HG02610 (cell line): ENCODE data around the gene NXPE1.

Experiments used
- ATAC-seq: cut with Tn5 transposase; IDR thresholded peaks from one replicate; pipeline ENCODE4 v1.9.1; 2021; ENCODE audit warnings: mild to moderate bottlenecking, moderate library complexity; ENCODE audit not compliant: unreplicated experiment

NXPE1 gene

GRCh38 chr11:114563077-114563476, 3.4 kb upstream of the NXPE1 start:
- ATAC-seq, result no peak

- ATAC-seq, result no peak
These were observed 2.7 kb upstream of the NXPE1 start for GRCh38 chr11:114562166-114562916.

GRCh38 chr11:114556135-114556534, 3.5 kb downstream of the NXPE1 start:
- ATAC-seq, result no peak

- no peak for ATAC-seq
These were observed 6.0 kb downstream of the NXPE1 start for GRCh38 chr11:114553642-114554041.

GRCh38 chr11:114551060-114551459, 8.6 kb downstream of the NXPE1 start:
- no peak for ATAC-seq

- no peak for ATAC-seq
These were observed 34.0 kb downstream of the NXPE1 start for GRCh38 chr11:114525682-114526081.

GRCh38 chr11:114524122-114524521, 35.6 kb downstream of the NXPE1 start:
- ATAC-seq, result no peak

- ATAC-seq, result no peak
These were observed 36.9 kb downstream of the NXPE1 start for GRCh38 chr11:114522818-114523217.

- ATAC-seq, result no peak
These were observed 48.1 kb downstream of the NXPE1 start for GRCh38 chr11:114511538-114511937.

- ATAC-seq, result no peak
These were observed 48.6 kb downstream of the NXPE1 start for GRCh38 chr11:114511079-114511478.

GRCh38 chr11:114501901-114502300, 57.8 kb downstream of the NXPE1 start:
- no peak for ATAC-seq

GRCh38 chr11:114499756-114500155, 59.9 kb downstream of the NXPE1 start:
- ATAC-seq, result no peak

GRCh38 chr11:114496915-114497314, 62.8 kb downstream of the NXPE1 start:
- no peak for ATAC-seq

GRCh38 chr11:114483929-114484328, 75.8 kb downstream of the NXPE1 start:
- no peak for ATAC-seq

GRCh38 chr11:114482114-114482513, 77.6 kb downstream of the NXPE1 start:
- ATAC-seq, result no peak

GRCh38 chr11:114479331-114479730, 80.3 kb downstream of the NXPE1 start:
- no peak for ATAC-seq

- ATAC-seq, result no peak
These were observed 80.9 kb downstream of the NXPE1 start for GRCh38 chr11:114478768-114479167.

- no peak for ATAC-seq
These were observed 81.7 kb downstream of the NXPE1 start for GRCh38 chr11:114478001-114478410.

GRCh38 chr11:114472661-114473060, 87.0 kb downstream of the NXPE1 start:
- no peak for ATAC-seq
